Measurements from ENCODE around the gene KLF4.
"Not testable (repeated sequence)": the region's sequence is repeated elsewhere in the genome, so short reads cannot be mapped to it uniquely, and the experiment has no call there.

KLF4 gene

GRCh38 chr9:107489687-107490605 lies at the start of gene KLF4:
Gene KLF4 (minus strand): TSS chr9:107489769. CDS start chr9:107489172, 597 bp downstream.
- DNase-seq, result peak; percentile 19 to 28

- DNase-seq, result no peak
Observed at GRCh38 chr9:107536462-107536861, 46.9 kb upstream of the KLF4 start.

GRCh38 chr9:107534510-107535078 lies 45.0 kb upstream of the KLF4 start:
- no peak for DNase-seq

GRCh38 chr9:107530679-107531078 lies 41.1 kb upstream of the KLF4 start:
- DNase-seq, result no peak

GRCh38 chr9:107528686-107529085 lies 39.1 kb upstream of the KLF4 start:
- no peak for DNase-seq

- DNase-seq, result no peak
Observed at GRCh38 chr9:107523539-107523938, 34.0 kb upstream of the KLF4 start.

- no peak for DNase-seq
Observed at GRCh38 chr9:107520186-107520585, 30.6 kb upstream of the KLF4 start.

- no peak for DNase-seq
Observed at GRCh38 chr9:107518037-107518807, 28.7 kb upstream of the KLF4 start.

GRCh38 chr9:107513464-107514100 lies 24.0 kb upstream of the KLF4 start:
- no peak for DNase-seq

GRCh38 chr9:107504585-107505455 lies 15.3 kb upstream of the KLF4 start:
- DNase-seq, result no peak

GRCh38 chr9:107502464-107502863 lies 12.9 kb upstream of the KLF4 start:
- no peak for DNase-seq

- not testable (repeated sequence) for DNase-seq
Observed at GRCh38 chr9:107500421-107501200, 11.0 kb upstream of the KLF4 start.

GRCh38 chr9:107496976-107497375 lies 7.4 kb upstream of the KLF4 start:
- DNase-seq, result no peak

GRCh38 chr9:107492381-107492970 lies 2.9 kb upstream of the KLF4 start:
- no peak for DNase-seq

- DNase-seq, result no peak
Observed at GRCh38 chr9:107491081-107492053, 1.8 kb upstream of the KLF4 start.

GRCh38 chr9:107490606-107490970 lies 1.0 kb upstream of the KLF4 start:
- DNase-seq, result not testable (repeated sequence)

- DNase-seq, result no peak
Observed at GRCh38 chr9:107489144-107489673, 360 bp downstream of the KLF4 start.

GRCh38 chr9:107488375-107489143 lies 1.0 kb downstream of the KLF4 start:
- DNase-seq, result no peak

Measured in activated CD4-positive, alpha-beta T cell treated with anti-CD3 and anti-CD28 coated beads, Interleukin-2, amount 50 U/mL, for 4 hours (primary cell).